ENCODE data around the gene GGTA1. TPM values are rescaled to one million over a fixed set of nuclear protein-coding genes. Genes with fewer than 3 reads are reported as not detected.

GGTA1 gene
- total RNA-seq, 1 experiment from 2014 or later, result not detected

GRCh38 chr9:121537283-121537682 is 37.6 kb upstream of the GGTA1 start:
- peaks cover 2% of the 10 kb centered on the region; the same call in 1 of the 2 replicates for H3K4me1 Mint-ChIP-seq

GRCh38 chr9:121532881-121533280 is 33.2 kb upstream of the GGTA1 start:
- Mint-ChIP-seq H3K27me3 (ENCODE audit: low read depth) (no peaks in the 10 kb centered on the region; the same call in 1 of the 2 replicates), H3K9me3 (no peaks in the 10 kb centered on the region), H3K4me3 (no peak overlapping the region), H3K4me1 (no peaks in the 10 kb centered on the region), H3K36me3 (no peaks in the 10 kb centered on the region), H3K27ac (no peak overlapping the region)
- no peak for ATAC-seq
- no peak for DNase-seq (ENCODE audit: low spot score)
- TF ChIP-seq SOX15 (CRISPR knock-in tag; IDR thresholded peaks at IDR 0.05) (no peak), CREB1 (CRISPR knock-in tag; IDR thresholded peaks at IDR 0.05) (no peak), USF2 (CRISPR knock-in tag; IDR thresholded peaks at IDR 0.05) (no peak), ZNF281 (CRISPR knock-in tag; IDR thresholded peaks at IDR 0.05) (no peak)
- ChIA-PET CTCF (interaction anchor here (0.8 to 2.3 kb wide), 2 partner anchors 13 to 35 kb away, joined by 3 to 9 read pairs; no protein-coding TSS in a partner anchor), POLR2A (no interaction called here)

More at GRCh38 chr9:121537283-121537682, 37.6 kb upstream of the GGTA1 start:
- TF ChIP-seq ZNF317 (CRISPR knock-in tag; IDR thresholded peaks at IDR 0.05; ENCODE audit: borderline replicate concordance, low read depth) (no peak), KAT7 (CRISPR knock-in tag; IDR thresholded peaks at IDR 0.05; ENCODE audit: borderline replicate concordance) (no peak), NFE2L1 (CRISPR knock-in tag; IDR thresholded peaks at IDR 0.05) (no peak), PRDM15 (CRISPR knock-in tag; IDR thresholded peaks at IDR 0.05) (no peak)
- Mint-ChIP-seq H3K4me3 (no peak overlapping the region), H3K36me3 (no peaks in the 10 kb centered on the region), H3K27ac (no peak overlapping the region), H3K27me3 (ENCODE audit: low read depth) (peaks cover 4% of the 10 kb centered on the region), H3K9me3 (no peaks in the 10 kb centered on the region)
- DNase-seq (ENCODE audit: low spot score), result no peak
- no peak for ATAC-seq
- CTCF ChIA-PET, result interaction anchor here (1.2 to 2.7 kb wide), 3 partner anchors 9 to 38 kb away, joined by 4 to 10 read pairs (median 5); partner anchors contain the start of gene GGTA1
- POLR2A ChIA-PET, result interaction anchor here (0.7 kb wide), 1 partner anchor 242 kb away, joined by 3 read pairs; no protein-coding TSS in a partner anchor

- H3K4me3 Mint-ChIP-seq, result no peak overlapping the region
- ChIA-PET POLR2A (no interaction called here), CTCF (interaction anchor here (0.9 to 1.1 kb wide), 3 partner anchors 9 to 21 kb away, joined by 3 to 6 read pairs (median 4); no protein-coding TSS in a partner anchor)
- no peaks in the 10 kb centered on the region for H3K4me1 Mint-ChIP-seq
- H3K36me3 Mint-ChIP-seq, result no peaks in the 10 kb centered on the region
- peaks cover 5% of the 10 kb centered on the region for H3K27me3 Mint-ChIP-seq (ENCODE audit: low read depth)
- no peak overlapping the region for H3K27ac Mint-ChIP-seq
- ATAC-seq, result no peak
- no peak for DNase-seq (ENCODE audit: low spot score)
- H3K9me3 Mint-ChIP-seq, result no peaks in the 10 kb centered on the region
- no peak for TF ChIP-seq ZNF671 (CRISPR knock-in tag; IDR thresholded peaks at IDR 0.05)
- TF ChIP-seq NFATC4 (CRISPR knock-in tag; IDR thresholded peaks at IDR 0.05), result no peak
- TF ChIP-seq GRHL2 (CRISPR knock-in tag; IDR thresholded peaks at IDR 0.05; ENCODE audit: insufficient replicate concordance, severe bottlenecking), result no peak
- no peak for TF ChIP-seq ATF2 (CRISPR knock-in tag; IDR thresholded peaks at IDR 0.05; ENCODE audit: borderline replicate concordance, low read depth)
- no peak for TF ChIP-seq SMAD3 (CRISPR knock-in tag; IDR thresholded peaks at IDR 0.05; ENCODE audit: borderline replicate concordance)
- TF ChIP-seq ZNF512 (CRISPR knock-in tag; IDR thresholded peaks at IDR 0.05; ENCODE audit: borderline replicate concordance), result no peak
- TF ChIP-seq ETV6 (CRISPR knock-in tag; IDR thresholded peaks at IDR 0.05), result no peak
- TF ChIP-seq E2F4 (CRISPR knock-in tag; IDR thresholded peaks at IDR 0.05; ENCODE audit: borderline replicate concordance, low read depth), result no peak
- TF ChIP-seq SP1 (CRISPR knock-in tag; conservative IDR thresholded peaks at IDR 0.05), result no peak
- no peak for TF ChIP-seq ZNF423 (CRISPR knock-in tag; IDR thresholded peaks at IDR 0.05)
- TF ChIP-seq EMX1 (CRISPR knock-in tag; IDR thresholded peaks at IDR 0.05), result no peak
Observed at GRCh38 chr9:121529237-121529987, 29.8 kb upstream of the GGTA1 start.
